Measurements from ENCODE around the gene SBK3.

- TF ChIP-seq POLR2A (IDR thresholded peaks at IDR 0.05; ENCODE audit: low read depth, low read length) (no peak), POLR2AphosphoS5 (IDR thresholded peaks at IDR 0.05; ENCODE audit: low read depth, low read length) (no peak), SPI1 (IDR thresholded peaks at IDR 0.05; ENCODE audit: low read depth, low read length) (no peak), TAF1 (IDR thresholded peaks at IDR 0.05; ENCODE audit: low read depth, low read length) (no peak), PAX5 (IDR thresholded peaks at IDR 0.05; ENCODE audit: insufficient read depth, low read length, severe bottlenecking) (no peak), POU2F2 (IDR thresholded peaks at IDR 0.05; ENCODE audit: low read depth, low read length) (no peak)
Measured at GRCh38 chr19:55586976-55587668, 41.8 kb upstream of the SBK3 start.

Data from GM12891 (cell line).